Measurements from ENCODE around the gene COG3.

DNA sequence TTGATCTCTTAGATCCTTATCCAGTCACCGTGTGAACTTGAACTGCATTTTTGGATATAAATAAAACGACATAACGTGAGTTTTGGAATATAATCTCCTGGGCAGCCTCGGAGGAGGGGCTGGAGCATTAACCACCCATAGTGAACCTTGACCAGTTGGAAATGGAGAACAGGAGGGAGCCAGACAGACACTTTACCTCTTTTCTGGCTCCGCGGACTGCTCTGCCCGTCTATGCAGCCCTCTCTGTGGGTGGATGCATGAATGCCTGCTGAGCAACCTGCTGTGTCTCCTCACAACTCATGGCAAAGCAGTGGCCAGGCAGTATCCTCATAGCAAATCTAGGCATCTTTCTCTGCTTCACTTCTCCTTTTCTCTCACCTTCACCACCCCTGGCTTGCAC is 10.5 kb upstream of the COG3 start:
- TF ChIP-seq, protein P1, sequence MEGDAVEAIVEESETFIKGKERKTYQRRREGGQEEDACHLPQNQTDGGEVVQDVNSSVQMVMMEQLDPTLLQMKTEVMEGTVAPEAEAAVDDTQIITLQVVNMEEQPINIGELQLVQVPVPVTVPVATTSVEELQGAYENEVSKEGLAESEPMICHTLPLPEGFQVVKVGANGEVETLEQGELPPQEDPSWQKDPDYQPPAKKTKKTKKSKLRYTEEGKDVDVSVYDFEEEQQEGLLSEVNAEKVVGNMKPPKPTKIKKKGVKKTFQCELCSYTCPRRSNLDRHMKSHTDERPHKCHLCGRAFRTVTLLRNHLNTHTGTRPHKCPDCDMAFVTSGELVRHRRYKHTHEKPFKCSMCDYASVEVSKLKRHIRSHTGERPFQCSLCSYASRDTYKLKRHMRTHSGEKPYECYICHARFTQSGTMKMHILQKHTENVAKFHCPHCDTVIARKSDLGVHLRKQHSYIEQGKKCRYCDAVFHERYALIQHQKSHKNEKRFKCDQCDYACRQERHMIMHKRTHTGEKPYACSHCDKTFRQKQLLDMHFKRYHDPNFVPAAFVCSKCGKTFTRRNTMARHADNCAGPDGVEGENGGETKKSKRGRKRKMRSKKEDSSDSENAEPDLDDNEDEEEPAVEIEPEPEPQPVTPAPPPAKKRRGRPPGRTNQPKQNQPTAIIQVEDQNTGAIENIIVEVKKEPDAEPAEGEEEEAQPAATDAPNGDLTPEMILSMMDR (conservative IDR thresholded peaks at IDR 0.05; ENCODE audit: low read depth, low read length): no peak
- TF ChIP-seq EZH2 (IDR thresholded peaks at IDR 0.05; ENCODE audit: borderline replicate concordance, low read depth, low read length, poor library complexity, severe bottlenecking): no peak
